Activated T-cell treated with anti-CD3 and anti-CD28 coated beads, Interleukin-2, amount 50 U/mL, for 48 hours (primary cell): ENCODE measurements around the gene PDE11A.

ENCODE experiments used
- DNase-seq, 2 experiments: peaks; one replicate each; pipeline ENCODE4 v3.0.0-alpha.2; 2020

The PDE11A gene

DNA sequence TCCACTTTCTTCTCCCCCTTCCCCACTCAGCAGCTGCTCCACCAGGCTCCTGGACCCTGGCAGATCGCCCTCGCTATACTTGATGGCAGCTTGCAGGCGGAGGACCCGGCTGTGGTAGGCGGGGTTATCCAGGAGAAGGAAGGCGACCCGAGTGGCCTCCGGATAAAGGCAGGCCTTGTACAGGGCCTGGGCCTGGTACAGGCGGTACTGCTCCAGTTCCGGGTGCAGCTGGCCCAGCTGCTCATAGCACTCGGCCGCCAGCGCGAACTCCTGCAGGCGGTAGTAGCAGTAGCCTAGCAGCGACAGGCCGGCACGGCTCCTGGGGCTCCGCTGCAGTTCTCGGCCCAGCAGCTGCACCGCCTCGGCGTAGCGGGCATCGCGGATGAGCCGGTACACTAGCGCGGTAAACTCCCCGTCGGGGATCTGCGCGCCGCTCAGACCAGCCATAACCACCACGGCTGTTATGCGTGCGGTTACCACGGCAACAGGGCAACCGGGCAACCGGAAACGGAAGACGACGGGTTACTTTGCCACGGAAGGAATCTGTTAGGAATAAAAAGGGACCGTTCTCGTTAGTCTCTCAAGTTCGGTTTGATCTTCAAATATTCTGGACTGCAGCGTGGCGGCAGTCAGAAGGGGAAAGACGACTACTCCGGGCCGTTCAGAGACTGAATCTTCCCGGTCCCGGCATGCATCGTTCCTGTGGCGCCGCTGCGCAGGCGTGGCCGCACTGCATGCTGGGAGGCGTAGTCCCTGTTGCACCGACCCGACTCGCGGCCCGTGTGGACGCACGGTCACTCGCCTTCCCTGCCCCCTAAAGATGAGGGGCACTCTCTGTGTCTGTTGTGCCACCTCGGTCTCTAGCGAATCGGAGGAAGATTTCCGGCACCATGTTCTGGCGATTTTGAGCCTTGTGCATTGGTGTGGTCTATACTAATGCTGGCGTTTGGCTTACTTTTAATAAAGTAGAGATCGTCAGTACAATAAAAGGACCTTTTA lies 454.0 kb downstream of the PDE11A start:
- peak; percentile 92 for DNase-seq

DNA sequence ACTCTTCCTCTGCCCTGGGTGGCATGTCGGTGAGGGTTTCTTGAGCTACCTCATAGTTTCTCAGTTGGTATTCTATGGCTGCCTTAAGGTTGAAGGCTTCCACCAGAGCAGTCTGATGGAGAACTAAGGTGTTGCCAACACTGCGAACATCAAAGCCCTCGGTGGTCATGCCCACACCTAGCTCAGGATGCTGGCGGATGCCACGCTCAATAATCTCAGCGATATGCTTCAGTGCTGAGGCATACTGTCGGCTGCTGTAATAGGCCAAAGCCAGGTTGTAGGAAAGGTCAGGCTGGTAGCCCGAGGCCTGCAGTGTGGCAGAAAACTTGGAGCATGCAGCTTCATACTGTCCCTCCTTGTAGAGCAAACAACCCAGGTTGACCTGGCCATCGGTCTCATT lies 454.7 kb downstream of the PDE11A start:
- no peak for DNase-seq

DNA sequence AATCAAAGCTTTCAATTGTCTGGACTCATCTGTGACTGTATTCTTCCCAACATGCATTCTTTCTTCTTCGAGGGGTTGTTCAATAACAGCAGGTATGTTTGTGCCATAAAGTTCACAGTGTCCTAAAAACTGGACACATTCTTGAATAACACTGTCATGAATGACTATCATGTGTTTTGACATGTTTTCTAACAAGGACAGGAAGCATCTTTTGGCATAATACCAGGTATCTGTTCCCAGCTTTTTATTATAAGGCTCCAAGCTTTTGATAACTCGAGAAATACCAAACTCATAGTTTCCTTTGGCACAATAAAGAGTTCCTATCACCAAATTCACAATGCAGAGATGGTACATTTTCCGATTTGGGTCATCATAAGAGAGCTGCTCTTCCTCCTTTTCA lies 455.8 kb downstream of the PDE11A start:
- DNase-seq = no peak

DNA sequence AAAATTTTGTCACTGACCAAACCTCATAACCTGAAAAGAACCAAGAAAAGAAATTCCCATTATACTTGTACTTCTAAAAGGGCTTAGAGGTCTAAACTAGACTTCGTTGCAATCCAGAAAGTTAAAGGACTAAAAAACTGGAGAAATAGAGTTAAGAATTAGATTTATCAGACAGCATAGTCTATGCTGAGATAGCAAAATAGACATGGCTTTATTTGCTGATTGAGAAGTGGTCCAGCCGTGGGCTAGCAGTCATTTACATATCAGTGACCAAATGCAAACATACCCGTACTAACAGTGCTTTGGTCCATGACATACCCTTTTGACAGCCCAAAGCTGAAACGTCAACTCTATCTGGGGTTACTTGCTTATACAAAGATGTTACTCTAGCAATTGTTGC lies 456.5 kb downstream of the PDE11A start:
- DNase-seq = no peak

DNA sequence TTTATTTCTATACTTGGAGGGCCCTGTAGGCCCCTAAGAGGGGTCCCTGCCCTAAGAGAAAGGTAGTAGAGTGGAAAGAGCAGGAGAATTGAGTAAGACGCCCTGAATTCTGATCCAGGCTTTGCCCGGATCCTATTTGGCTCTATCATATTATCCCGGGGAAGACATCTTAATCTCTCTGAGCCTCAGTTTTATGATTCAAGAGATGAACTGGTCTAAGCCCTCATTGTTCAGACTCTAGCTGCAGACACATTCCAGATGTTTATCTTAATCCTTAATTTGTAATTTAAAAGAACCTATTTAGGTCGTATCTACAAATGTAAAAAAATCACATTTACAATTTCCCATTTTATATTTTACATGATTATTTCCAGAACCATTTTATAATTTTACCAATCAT lies 459.9 kb downstream of the PDE11A start:
- DNase-seq = no peak

DNA sequence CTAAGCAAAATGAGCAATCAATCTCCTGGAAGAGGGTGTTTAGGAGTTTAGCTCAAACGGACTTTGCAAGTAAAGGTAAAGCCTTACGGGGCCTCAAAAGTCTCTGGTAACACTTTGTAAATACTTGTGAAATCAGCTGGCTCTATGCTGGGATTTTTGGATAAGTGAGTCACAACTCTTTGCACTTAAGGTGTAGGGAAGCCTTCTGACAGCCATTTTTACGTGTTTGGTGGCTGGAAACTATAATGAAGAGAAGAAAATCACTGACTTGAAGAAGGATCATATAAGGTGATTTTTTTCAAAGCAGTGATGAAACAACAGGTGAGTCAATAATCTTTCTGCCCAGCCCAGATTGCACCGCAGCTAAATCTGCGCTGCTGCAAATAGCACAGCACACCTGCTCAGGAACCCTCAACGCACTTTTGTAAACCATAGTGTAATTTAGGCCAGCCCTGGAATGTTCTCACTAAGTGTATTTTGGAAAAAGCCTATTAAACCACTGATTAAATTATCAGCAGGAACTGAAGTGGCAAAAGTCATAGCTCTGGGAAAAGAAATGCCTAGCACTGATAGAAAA lies 461.2 kb downstream of the PDE11A start:
- DNase-seq = no peak

DNA sequence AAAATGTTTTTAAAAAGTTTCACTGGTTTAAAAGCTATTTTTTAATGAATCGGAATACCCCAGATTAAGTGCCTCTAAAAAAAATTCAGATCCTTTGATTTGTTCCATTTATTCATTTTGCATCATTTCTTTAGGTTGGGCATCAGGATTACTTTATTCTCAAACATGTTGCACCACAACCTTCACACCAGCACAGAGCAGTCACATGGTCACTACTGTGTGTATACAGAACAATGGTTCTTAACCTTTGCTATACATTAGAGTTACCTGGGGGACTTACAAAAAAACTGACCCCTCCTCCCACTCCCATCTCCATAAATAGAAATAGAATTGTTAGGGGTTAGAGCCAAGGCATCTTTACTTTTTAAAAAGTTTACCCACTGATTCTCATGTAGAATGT lies 461.8 kb downstream of the PDE11A start:
- no peak for DNase-seq

DNA sequence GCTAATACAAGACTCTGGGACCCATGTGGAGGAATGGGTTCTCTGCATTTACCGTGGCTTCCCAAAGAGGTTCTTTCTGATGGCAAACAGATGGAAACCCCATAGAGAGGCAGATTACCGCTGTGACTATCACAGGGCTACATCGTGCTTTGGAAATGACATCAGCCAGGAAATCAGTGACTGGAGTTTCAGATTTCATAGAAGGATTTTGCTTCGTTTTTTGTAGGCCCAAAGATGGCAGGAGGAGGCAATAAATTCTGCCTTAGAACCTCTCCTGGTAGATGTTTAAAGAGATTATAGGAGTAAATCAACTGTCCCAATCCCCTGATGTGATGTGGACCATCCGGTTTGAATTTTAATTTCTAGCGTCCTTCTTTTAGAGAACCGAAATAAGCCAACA lies 465.9 kb downstream of the PDE11A start:
- no peak for DNase-seq

DNA sequence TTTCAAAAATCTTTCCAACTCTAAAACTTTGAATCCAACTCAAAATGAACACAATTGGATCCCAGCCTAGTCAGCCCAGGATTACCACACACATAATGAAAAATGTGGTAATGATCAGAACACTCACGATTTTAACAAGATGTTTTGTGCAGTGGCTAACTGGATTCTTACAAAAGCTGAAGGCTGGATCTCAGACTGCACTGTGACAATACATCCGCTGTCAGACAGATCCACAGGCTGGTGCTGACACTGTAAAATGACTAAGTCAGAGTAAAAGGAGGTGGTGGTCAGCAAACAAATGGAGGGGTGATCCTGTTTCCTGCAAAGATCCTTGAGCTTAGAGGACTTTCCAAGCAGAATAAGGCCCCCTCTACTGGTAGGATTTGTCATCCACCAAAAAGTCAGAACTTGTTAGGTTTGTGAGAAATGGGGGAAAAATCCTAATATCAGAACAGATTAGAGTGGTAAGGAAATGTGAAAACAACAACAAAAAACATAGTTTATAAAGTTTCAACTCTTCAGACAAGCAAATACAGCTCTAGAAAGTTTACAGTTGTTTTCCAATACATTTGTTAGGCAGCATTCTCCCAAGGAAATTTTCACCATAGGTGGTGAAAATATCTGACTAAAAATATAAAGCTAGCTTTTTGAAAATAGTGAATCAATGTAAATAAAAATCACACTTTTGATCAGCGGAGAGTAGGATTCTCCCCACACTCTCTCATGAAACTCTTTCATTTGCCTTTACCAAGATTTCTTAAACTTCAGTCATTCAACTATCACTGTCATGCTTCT lies 468.1 kb downstream of the PDE11A start:
- DNase-seq = no peak

DNA sequence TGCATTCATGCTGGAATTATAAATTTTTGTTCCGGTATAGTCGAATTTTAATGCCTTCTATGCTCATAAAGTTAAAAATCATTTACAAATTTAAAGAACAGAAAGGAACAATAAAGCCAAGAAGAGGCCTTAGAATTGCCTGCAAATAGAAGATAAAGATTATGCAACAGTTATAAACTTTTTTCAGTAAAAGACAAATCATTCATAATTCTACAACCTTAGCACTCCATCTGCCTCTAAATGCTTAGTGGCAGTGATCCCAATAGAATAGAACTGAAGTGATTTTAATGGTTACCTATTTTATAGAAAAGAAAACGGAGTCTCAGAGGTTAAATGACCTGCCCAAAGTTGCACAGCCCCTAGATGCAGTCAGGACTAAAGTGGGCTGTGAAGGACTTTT lies 468.8 kb downstream of the PDE11A start:
- no peak for DNase-seq

DNA sequence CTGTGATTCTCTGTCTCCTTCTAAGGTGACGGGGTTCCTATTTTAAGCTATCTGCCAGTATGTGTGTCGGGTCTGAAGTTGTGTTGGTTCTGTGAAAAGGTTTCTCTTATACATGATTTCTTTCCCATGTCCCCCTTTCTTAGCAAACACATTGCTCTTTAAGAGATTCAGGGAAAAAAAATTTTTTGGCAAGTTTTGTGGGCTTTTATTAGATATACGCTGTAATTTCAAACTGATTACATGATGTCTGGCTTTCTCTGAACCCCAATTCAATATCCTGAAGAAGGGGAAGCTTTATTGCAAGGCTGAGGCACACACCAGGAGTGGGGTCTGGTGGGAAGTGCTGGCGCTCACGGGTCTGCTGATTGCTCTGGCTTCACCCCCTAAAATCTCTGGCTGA lies 469.4 kb downstream of the PDE11A start:
- DNase-seq = no peak

DNA sequence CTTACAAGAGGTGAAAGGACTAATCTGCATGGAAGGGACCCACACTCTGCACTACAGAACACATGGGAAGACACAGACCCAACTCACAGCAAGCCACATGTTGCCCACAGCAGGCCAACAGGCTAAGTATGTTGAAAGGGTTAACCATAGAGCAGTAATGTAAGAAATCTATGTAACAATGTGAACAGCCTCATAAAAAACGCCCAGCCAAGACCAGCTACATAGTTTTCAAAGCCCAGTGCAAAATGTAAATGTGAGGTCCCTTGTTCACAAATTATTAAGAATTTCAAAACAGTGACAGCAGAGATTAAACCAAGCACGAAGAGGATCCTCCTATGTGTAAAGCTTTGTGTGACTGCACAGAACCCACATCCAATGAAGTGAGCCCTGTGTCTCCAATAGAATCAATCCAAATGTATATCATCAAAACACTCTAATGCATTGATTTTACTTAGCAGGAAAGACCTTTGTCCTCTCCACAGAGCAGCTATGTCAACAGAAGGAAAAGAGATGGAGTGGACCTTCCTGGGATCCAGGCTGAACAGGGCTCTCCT lies 469.9 kb downstream of the PDE11A start:
- DNase-seq = no peak

DNA sequence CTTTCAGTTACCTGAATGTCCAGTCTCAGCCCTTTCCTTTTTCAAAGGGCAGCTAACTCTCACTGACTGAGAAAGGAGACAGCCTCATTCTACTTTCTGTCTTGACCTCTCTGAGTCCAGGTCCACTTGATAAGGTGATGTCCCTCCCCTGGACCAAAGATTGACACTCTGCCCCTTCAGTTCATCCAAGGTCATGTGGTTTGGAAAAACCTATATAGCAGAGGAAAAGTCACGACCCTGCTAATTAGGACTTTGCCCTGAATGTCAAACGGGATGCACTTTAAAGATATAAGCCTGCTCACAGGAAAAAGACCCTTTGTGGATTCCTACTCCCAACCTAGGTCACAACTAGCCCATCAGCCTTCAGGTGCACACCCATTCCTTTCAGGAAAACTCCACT lies 471.7 kb downstream of the PDE11A start:
- DNase-seq = no peak

DNA sequence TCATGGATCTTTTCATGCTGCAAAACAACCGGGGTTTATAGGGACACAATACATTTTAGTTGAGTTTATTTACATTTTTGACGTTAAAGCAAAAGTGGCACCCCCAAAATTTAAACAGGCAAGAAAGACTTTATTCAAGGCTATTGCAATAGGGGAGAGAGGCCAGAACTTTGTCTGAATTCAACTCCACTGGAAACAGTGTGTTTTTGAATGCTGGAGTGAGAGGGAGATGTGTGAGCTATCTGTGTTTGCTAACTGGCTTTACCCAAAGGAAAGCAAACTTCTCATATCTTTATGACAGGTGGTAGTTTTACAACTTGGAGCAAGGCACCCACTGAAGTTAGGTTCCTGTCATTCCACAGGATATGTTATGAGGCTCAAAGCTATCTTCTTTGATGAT lies 472.6 kb downstream of the PDE11A start:
- no peak for DNase-seq

DNA sequence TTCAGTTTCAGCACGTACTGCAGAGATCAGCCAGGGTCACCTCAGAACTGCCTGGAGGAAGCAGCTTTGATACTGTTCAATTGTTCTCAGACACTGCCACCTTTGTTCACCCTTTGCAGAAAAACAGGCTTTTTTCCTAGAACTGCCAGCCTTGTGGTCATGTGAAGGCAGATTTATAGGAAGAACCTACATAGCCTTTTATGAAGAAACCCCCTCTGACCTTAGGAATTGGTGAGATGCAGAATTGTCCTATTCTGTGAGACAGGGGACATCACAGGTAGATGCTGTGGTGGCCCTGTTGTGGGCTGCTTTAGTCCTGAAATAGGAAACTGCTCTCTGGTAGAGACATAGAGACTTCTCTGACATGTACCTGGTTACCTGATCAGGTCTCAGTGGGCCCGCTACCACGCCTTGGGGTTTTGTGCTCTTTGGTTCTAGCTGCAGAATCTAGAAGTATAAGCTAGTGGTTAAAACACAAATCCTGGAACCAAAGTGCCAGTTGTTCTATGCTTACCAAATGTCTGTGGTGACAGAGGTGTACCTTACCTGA lies 473.4 kb downstream of the PDE11A start:
- no peak for DNase-seq

DNA sequence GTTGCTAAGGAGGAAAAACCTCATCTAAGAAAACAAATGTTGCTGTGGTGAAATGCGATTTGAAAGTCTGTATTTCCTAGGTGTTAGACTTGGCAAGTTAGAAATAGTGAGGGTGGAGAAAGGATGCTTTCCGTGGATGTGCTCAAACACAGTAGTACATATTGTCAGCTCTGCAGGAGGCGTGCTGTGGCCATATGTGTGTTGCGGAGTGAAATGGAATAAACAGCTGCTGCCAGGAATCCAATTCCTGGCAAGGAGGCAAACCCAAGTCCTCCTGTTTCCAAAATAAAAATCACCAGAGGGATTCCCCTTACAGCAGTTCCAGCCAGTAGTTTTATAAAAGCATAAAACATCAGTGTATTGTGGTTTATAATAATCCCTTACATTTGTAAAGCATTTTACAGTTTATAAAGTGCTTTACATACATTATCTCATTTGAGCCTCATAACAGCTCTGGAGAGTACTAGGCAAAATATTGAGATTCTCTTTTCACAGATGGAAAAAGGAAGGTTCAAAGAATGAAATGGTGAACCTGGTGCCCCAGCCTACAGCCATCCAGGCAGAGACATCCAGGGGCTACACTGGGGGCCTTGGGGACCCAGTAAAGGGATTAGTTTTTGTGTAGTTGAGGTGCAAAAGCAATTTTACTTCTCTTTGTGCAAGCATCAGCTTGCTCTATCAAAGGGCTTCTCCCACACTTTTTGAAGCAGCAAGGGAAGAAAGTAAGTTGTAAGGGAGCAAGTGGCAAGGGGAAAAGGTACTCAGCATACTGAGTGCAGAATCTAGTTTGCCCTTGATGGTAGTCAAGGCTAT lies 474.0 kb downstream of the PDE11A start:
- DNase-seq = no peak

DNA sequence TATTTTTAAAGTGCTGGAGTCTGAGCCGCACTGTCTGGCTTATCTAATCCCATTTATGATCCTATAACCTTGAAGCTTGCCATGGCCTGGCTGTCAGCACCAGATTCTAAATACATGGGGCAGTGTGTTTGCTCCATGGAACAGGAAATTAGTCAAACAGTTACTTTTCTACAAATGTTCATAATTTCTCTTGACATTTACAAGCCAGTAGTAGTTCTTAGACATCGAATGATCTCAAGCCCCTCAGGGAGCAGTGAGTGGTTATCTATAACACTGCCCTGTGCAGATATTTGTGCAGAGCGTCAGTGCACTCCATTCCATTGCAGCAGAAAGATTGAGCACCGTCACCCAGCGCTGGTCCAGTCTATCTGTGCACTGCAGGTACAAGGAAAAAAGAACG lies 474.8 kb downstream of the PDE11A start:
- no peak for DNase-seq

DNA sequence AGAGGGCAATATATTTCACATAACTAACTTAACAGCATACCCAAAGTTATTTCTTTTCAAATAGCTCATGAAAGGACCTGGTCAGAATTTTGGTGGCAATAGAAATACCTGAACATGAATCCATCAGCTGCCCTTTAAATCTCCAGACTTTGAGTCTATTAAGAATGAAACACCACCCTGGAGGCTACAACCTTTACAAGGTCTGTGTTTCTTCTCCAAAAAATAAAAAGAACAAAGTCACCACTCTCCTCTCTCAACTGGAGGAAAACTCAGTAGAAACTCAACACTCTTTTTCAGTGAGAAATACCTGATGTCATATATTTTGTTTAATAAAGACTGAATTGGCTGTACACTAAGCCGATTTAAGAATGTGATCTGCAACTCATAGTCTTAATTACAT lies 475.7 kb downstream of the PDE11A start:
- no peak for DNase-seq

DNA sequence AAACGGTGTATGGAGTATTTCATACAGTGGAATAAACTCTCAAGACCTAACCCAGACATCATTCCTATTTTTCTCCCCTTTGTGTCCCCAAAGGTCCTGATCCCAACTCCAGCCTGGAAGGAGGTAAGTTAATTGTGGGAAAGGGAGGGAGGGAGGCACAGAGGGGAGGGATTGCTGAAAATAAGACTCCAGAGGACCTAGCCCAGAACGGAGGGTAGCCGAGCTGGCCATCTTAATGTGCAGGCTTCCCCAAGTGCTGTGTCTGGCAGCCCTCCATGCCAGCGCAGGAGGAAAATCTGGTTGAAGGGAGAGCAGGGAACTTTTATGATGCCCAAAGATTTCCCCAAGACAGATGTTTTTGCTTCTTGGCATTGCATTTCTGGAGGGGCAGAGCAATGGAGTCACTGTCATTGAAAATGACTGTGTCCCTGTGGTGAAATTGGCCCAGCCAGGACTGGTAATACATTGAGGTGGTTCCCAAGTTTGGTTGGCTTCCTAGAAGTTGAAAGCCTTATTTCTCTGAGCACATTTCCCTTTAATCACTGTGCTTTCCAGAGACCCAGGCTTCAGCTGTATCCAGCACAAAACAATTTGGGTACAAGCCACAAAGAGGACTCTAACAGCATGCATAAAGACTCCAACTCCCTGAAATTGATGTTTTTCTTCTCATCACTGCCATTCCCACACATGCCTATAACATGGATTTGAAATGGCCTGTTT lies 477.3 kb downstream of the PDE11A start:
- DNase-seq = no peak

DNA sequence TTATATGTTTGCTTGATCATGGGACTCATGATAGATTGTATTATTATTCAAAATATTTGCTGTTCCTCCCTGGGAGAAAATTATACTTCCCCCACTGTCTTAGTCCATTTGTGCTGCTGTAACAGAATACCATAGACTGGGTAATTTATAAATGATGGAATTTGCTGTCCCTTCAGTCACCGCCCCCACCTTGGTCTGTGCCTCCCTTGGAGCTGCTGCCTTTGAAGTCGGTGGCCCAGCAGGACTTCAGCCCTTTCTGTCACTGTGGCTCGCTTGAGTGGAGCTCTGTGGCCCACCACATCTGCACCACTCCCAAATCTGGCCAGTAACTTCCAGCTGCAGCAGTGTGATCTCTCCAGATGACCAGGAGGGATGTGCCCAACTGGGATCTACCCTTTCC lies 479.2 kb downstream of the PDE11A start:
- DNase-seq = no peak

DNA sequence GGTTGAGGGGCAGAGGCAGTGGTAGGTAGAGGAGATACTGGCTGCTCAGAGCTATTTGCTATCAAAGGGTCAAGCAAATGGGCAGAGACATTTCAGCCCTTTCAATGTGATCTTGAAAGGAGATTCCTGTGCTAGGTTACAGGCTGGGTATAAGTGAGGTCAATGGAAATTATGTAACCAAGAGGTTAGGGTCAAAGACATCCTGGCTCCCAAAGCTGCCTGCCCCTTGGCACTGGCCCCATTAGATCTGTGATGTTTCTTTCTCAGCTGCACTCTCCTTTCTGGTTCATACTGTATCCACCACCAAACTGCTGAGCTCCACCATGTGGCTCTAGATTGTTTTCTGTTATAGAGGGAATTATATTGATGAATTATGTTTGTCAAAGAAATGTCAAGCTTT lies 479.6 kb downstream of the PDE11A start:
- DNase-seq = no peak

DNA sequence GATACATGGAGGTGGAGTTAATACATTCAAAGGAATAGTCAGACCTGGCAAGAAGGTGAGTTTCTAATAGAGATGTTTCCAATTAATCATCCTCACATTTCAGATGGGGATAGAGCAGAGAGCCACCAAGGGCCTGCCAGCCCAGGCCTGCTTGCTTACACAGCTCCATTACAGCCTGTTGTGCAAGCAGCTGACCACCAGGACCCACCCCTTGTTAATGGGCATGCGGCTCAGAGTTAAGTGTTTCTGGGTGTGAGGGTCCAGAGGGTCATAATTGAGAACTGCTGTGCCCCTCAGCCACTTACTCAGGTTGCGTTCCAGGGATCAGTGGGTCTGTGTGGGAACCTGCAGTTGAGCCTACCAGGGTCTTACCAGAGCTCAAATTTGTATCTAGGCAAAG lies 480.2 kb downstream of the PDE11A start:
- no peak for DNase-seq
